Tibial nerve (tissue), 4 donors: ENCODE data around the gene MTHFD1L. TPM values are rescaled to one million over a fixed set of nuclear protein-coding genes. Genes with fewer than 3 reads are reported as not detected.

ENCODE experiments used
- DNase-seq, 2 donors: peaks; one replicate each; pipeline ENCODE4 v3.0.0-alpha.2; 2019; ENCODE audit warnings: low spot score in 2 of 2
- H3K27ac ChIP-seq, 4 donors: fragments of 200-600 bp; sonication (generic) in 3 of 4; one replicate each; pipeline ENCODE4 v1.5.1; 2017 to 2019; ENCODE audit warnings: mild to moderate bottlenecking in 1 of 4
- H3K27me3 ChIP-seq, 2 donors: fragments of 200-600 bp; sonication (generic) in 1 of 2; one replicate each; pipeline versions ENCODE4 v1.5.1 to v1.6.0; 2017 to 2019
- H3K36me3 ChIP-seq, 3 donors: fragments of 200-600 bp; sonication (generic); one replicate each; pipeline ENCODE4 v1.5.1; 2018 to 2019
- H3K4me1 ChIP-seq, 4 donors: fragments of 200-600 bp; sonication (generic) in 3 of 4; one replicate each; pipeline ENCODE4 v1.5.1; 2017 to 2019
- H3K4me3 ChIP-seq, 4 donors: fragments of 200-600 bp; sonication (generic) in 3 of 4; one replicate each; pipeline ENCODE4 v1.5.1; 2017 to 2019; ENCODE audit warnings: mild to moderate bottlenecking in 1 of 4, moderate library complexity in 1 of 4
- H3K9me3 ChIP-seq, 4 donors: fragments of 200-600 bp; sonication (generic) in 3 of 4; one replicate each; pipeline ENCODE4 v1.5.1; 2017 to 2019
- EP300 ChIP-seq, 2 donors: sonication (generic); formaldehyde crosslinking; IDR thresholded peaks; one replicate each; pipeline ENCODE4 v1.6.1; 2017; ENCODE audit warnings: antibody characterized with exemption in 2 of 2, mild to moderate bottlenecking in 1 of 2
- POLR2A ChIP-seq, 2 donors: fragments of 450-650 bp; IDR thresholded peaks; one replicate each; pipeline ENCODE4 v1.6.1; 2017; ENCODE audit warnings: antibody characterized with exemption in 2 of 2, mild to moderate bottlenecking in 2 of 2, moderate library complexity in 2 of 2
- WGBS, 2 donors: methylation state at CpG; one replicate each; pipeline ENCODE4 v1.1.5; 2018; 5-methylcytosine and 5-hydroxymethylcytosine counted together
- total RNA-seq, 4 donors: library from RNA; depleted of rRNA; stranded (reverse); fragments of >200 nt; gene quantifications; one replicate each; pipeline ENCODE4 v1.1.0, GENCODE V29; 2016
- TF ChIP-seq, protein P1 (sequence below), 5 experiments: fragments of 200-600 bp in 3 of 5; fragments of 450-650 bp in 2 of 5; sonication (generic) in 3 of 5; IDR thresholded peaks; one replicate each; pipeline ENCODE4 v1.5.1; 2016 to 2019; ENCODE audit warnings: antibody characterized with exemption in 5 of 5, mild to moderate bottlenecking in 3 of 5, moderate library complexity in 2 of 5

The MTHFD1L gene
- total RNA-seq, 4 donors from 2014 or later, result 8.4 to 35.1 (median 13.1) TPM

DNA sequence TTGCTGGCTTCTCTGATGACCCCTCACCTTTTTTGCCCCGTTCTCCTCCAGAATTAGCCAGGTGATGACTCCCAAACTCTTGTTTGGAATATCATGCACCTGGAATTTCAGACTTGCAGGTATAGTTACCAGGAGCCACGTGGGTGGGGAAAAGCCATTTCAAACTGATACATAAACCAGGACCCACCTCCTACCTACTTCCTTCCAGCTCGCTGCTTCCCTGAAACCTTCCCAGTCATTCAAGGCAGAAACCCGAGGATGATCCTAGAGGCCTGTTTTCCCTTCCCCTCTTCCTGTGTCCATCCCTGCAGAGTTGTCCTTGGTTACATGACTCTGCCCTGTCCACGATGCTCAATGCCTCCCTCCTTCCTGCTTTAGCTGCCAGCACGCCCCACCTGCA lies 101.9 kb downstream of the MTHFD1L start:
- H3K36me3 ChIP-seq, result peaks cover 0 to 48% (median 0%) of the 10 kb centered on the region in 3 donors
- WGBS, 2 donors, result 84 to 86% methylated on average over 6 of the region's 6 CpGs
- no peak overlapping the region for H3K27ac ChIP-seq
- no peak for DNase-seq
- no peaks in the 10 kb centered on the region for H3K27me3 ChIP-seq
- no peaks in the 10 kb centered on the region for H3K9me3 ChIP-seq
- H3K4me1 ChIP-seq, result no peaks in the 10 kb centered on the region
- H3K4me3 ChIP-seq, result no peak overlapping the region
- no peak for TF ChIP-seq EP300 (IDR thresholded peaks at IDR 0.05)

DNA sequence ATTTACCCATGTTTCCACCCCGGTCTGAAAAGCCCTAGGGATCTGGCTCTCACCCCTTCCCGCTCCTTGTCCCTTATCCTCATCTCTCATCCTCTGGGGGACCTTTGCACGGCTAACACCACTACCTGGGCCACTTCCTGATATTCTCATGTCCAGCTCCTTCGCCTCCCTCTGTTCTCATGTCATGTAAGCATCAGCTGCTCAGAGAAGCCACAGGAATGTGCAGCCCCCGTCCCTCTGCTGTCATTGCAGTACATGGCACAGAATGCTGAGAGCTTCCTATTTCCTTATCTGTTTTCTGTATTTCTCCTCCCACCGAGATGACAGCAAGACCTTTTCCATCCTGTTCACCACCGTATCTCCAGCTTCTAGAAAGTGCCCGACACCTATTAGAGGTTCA lies 102.4 kb downstream of the MTHFD1L start:
- H3K27ac ChIP-seq, result no peak overlapping the region
- TF ChIP-seq, protein P1, sequence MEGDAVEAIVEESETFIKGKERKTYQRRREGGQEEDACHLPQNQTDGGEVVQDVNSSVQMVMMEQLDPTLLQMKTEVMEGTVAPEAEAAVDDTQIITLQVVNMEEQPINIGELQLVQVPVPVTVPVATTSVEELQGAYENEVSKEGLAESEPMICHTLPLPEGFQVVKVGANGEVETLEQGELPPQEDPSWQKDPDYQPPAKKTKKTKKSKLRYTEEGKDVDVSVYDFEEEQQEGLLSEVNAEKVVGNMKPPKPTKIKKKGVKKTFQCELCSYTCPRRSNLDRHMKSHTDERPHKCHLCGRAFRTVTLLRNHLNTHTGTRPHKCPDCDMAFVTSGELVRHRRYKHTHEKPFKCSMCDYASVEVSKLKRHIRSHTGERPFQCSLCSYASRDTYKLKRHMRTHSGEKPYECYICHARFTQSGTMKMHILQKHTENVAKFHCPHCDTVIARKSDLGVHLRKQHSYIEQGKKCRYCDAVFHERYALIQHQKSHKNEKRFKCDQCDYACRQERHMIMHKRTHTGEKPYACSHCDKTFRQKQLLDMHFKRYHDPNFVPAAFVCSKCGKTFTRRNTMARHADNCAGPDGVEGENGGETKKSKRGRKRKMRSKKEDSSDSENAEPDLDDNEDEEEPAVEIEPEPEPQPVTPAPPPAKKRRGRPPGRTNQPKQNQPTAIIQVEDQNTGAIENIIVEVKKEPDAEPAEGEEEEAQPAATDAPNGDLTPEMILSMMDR (IDR thresholded peaks at IDR 0.05), result no peak
- no peak for TF ChIP-seq EP300 (IDR thresholded peaks at IDR 0.05)
- TF ChIP-seq POLR2A (IDR thresholded peaks at IDR 0.05), result no peak
- no peaks in the 10 kb centered on the region for H3K4me1 ChIP-seq
- 68 to 76% methylated on average over 8 of the region's 8 CpGs for WGBS, 2 donors
- no peak for DNase-seq
- H3K36me3 ChIP-seq, result peaks cover 0 to 53% (median 0%) of the 10 kb centered on the region in 3 donors
- H3K9me3 ChIP-seq, result no peaks in the 10 kb centered on the region
- H3K27me3 ChIP-seq, result no peaks in the 10 kb centered on the region
- H3K4me3 ChIP-seq, result no peak overlapping the region

DNA sequence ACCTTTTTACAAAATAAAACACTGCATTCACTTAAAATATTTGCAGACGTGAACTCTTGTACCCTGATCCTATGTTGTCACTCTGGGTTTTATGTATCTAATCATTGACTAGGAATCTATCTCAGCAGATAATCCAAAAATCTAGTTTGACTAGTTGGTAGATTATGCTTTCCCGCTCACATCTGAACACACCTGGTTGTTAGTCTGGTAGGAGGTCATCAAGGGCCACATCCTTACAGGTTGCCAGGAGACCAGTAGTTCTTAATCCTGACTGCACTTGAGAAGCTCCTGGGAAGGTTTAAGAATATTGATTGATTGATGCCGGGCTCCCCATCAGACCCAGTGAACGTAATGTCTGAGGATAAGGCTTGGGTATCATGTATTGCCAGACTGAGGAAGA lies 104.4 kb downstream of the MTHFD1L start:
- H3K4me3 ChIP-seq, result no peak overlapping the region
- TF ChIP-seq POLR2A (IDR thresholded peaks at IDR 0.05), result no peak
- no peak for TF ChIP-seq EP300 (IDR thresholded peaks at IDR 0.05)
- TF ChIP-seq, protein P1 (IDR thresholded peaks at IDR 0.05), result no peak
- H3K36me3 ChIP-seq, result peaks cover 0 to 60% (median 0%) of the 10 kb centered on the region in 3 donors
- H3K27ac ChIP-seq, result no peak overlapping the region
- no peak for DNase-seq
- no peaks in the 10 kb centered on the region for H3K27me3 ChIP-seq
- H3K4me1 ChIP-seq, result no peaks in the 10 kb centered on the region
- 99% methylated on average over 4 of the region's 4 CpGs for WGBS, 2 donors
- peaks cover 0 to 6% (median 0%) of the 10 kb centered on the region in 4 donors for H3K9me3 ChIP-seq

DNA sequence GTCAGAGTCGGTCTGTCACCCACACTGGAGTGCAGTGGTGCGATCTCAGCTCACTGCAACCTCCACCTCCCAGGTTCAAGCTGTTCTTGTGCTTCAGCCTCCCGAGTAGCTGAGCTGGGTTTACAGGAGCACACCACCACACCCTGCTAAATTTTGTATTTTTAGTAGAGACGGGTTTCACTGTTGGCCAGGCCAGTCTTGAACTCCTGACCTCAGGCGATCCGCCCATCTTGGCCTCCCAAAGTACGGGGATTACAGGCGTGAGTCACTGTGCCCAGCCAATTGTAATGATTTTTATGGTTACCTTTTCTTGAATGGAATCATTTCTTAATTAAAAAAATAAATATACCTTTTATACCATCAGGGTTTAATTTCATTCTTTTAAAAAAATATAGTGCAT lies 105.7 kb downstream of the MTHFD1L start:
- Histone ChIP-seq H3K4me3 (no peak overlapping the region), H3K27ac (no peak overlapping the region), H3K36me3 (peaks cover 0 to 53% (median 0%) of the 10 kb centered on the region in 3 donors), H3K27me3 (no peaks in the 10 kb centered on the region), H3K4me1 (no peaks in the 10 kb centered on the region), H3K9me3 (peaks cover 0 to 6% (median 0%) of the 10 kb centered on the region in 4 donors)
- DNase-seq, result no peak
- TF ChIP-seq POLR2A (IDR thresholded peaks at IDR 0.05) (no peak), EP300 (IDR thresholded peaks at IDR 0.05) (no peak)
- TF ChIP-seq, protein P1 (IDR thresholded peaks at IDR 0.05), result no peak
- WGBS, 2 donors, result 77 to 79% methylated on average over 8 of the region's 8 CpGs

DNA sequence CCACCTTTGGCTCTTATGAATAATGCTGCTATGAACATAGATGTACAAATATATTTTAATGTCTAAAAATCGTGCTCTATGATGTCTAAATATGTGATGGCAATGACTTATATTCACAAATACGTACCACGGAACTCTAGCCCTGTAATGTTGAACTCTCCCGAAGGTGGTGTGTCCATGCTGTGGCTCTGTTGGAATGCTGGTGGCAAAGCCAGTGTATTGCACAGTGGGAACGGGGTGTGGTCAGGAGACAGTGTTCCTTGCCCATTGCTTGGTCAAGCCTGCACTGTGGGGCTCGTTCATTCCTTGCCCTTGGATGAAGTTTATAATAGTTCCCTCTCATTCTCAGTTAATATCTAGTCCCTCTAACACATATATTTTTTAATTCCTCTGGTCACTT lies 109.6 kb downstream of the MTHFD1L start:
- peaks cover 0 to 6% (median 0%) of the 10 kb centered on the region in 4 donors for H3K9me3 ChIP-seq
- WGBS, 2 donors, result 94 to 95% methylated on average over 6 of the region's 6 CpGs
- no peak overlapping the region for H3K27ac ChIP-seq
- peaks cover 0 to 40% (median 0%) of the 10 kb centered on the region in 3 donors for H3K36me3 ChIP-seq
- TF ChIP-seq POLR2A (IDR thresholded peaks at IDR 0.05), result no peak
- TF ChIP-seq EP300 (IDR thresholded peaks at IDR 0.05), result no peak
- TF ChIP-seq, protein P1 (IDR thresholded peaks at IDR 0.05), result no peak
- no peaks in the 10 kb centered on the region for H3K27me3 ChIP-seq
- DNase-seq, result no peak
- H3K4me3 ChIP-seq, result no peak overlapping the region
- H3K4me1 ChIP-seq, result no peaks in the 10 kb centered on the region

DNA sequence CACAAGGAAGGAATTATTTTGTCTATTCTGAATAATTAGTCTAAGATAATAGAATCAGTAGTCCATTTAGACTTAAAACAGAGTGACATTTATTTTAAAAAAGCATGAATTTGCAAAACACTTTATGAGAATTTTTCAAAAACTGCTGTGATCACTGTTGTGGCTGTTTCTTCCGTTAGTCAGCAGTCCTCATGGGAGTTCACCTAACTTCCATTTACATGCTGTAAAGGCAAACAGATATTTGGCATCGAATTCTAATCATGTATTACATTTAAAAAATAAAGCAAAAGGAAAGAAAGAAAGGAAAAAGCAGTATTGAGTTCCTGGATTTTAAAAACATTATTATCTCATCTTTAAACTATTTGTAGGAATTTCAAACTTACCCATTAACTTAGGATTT lies 111.8 kb downstream of the MTHFD1L start:
- Histone ChIP-seq H3K9me3 (peaks cover 0 to 6% (median 0%) of the 10 kb centered on the region in 4 donors), H3K4me1 (peaks cover 0 to 7% (median 0%) of the 10 kb centered on the region in 4 donors), H3K36me3 (peaks cover 0 to 32% (median 0%) of the 10 kb centered on the region in 3 donors), H3K27ac (no peak overlapping the region), H3K27me3 (no peaks in the 10 kb centered on the region), H3K4me3 (no peak overlapping the region)
- TF ChIP-seq POLR2A (IDR thresholded peaks at IDR 0.05) (no peak), EP300 (IDR thresholded peaks at IDR 0.05) (no peak)
- TF ChIP-seq, protein P1 (IDR thresholded peaks at IDR 0.05), result no peak
- no peak for DNase-seq
- WGBS, 2 donors, result 46% methylated on average over 2 of the region's 2 CpGs
